Spleen (tissue), 7 donors: Measurements from ENCODE around the gene NADK2.

ENCODE experiments used
- CTCF ChIP-seq, 11 experiments: fragments of 200-600 bp in 7 of 11; fragments of 450-650 bp in 4 of 11; sonication (generic) in 4 of 11; IDR thresholded peaks in 8 of 11; conservative IDR thresholded peaks in 3 of 11; 1 replicate in 7 of 11; 2 replicates in 4 of 11; pipeline versions ENCODE4 v1.4.0 to v1.8.0; 2016 to 2021; ENCODE audit warnings: antibody characterized with exemption in 11 of 11, inconsistent platforms in 4 of 11, mild to moderate bottlenecking in 1 of 11
- POLR2A ChIP-seq, 3 donors: fragments of 450-650 bp; IDR thresholded peaks; one replicate each; pipeline ENCODE4 v1.5.1; 2017; ENCODE audit warnings: antibody characterized with exemption in 3 of 3, mild to moderate bottlenecking in 1 of 3
- POLR2AphosphoS5 ChIP-seq, 3 donors: sonication (generic); formaldehyde crosslinking; IDR thresholded peaks; one replicate each; pipeline ENCODE4 v1.5.1; 2017; ENCODE audit warnings: antibody characterized with exemption in 3 of 3
- donor health status: DM: no; HTN: no; CAD: no; lungs with moderate emphysema.
- donor health status: DM: no; HTN: no; CAD: no.
- donor health status: DM: no; HTN: no; CAD: no.

GRCh38 chr5:36208786-36209185, 32.9 kb downstream of the NADK2 start:
- no peak for TF ChIP-seq CTCF (IDR thresholded peaks at IDR 0.05 in 8 of 11, conservative IDR thresholded peaks at IDR 0.05 in 3 of 11)
- no peak for TF ChIP-seq POLR2A (IDR thresholded peaks at IDR 0.05)
- no peak for TF ChIP-seq POLR2AphosphoS5 (IDR thresholded peaks at IDR 0.05)
